GM18520 (cell line): ENCODE measurements around the gene ARSI.

Experiments
- ATAC-seq: cut with Tn5 transposase; IDR thresholded peaks from one replicate; pipeline ENCODE4 v1.9.1; 2021; ENCODE audit not compliant: unreplicated experiment

ARSI gene

GRCh38 chr5:150271296-150271692 lies 31.4 kb downstream of the ARSI start:
- no peak for ATAC-seq

- ATAC-seq, result no peak
These were observed 32.0 kb downstream of the ARSI start for GRCh38 chr5:150270541-150271295.

- ATAC-seq, result no peak
These were observed 35.8 kb downstream of the ARSI start for GRCh38 chr5:150266871-150267291.

GRCh38 chr5:150265870-150266383 lies 36.8 kb downstream of the ARSI start:
- ATAC-seq, result no peak

GRCh38 chr5:150264667-150265603 lies 37.8 kb downstream of the ARSI start:
- no peak for ATAC-seq

- no peak for ATAC-seq
These were observed 38.7 kb downstream of the ARSI start for GRCh38 chr5:150263801-150264621.

GRCh38 chr5:150263375-150263775 lies 39.3 kb downstream of the ARSI start:
- ATAC-seq, result no peak

- no peak for ATAC-seq
These were observed 40.2 kb downstream of the ARSI start for GRCh38 chr5:150262502-150262901.

GRCh38 chr5:150261231-150261630 lies 41.5 kb downstream of the ARSI start:
- ATAC-seq, result no peak

GRCh38 chr5:150258130-150258529 lies 44.6 kb downstream of the ARSI start:
- no peak for ATAC-seq

GRCh38 chr5:150257424-150257823 lies 45.3 kb downstream of the ARSI start:
- ATAC-seq, result no peak

- ATAC-seq, result no peak
These were observed 46.2 kb downstream of the ARSI start for GRCh38 chr5:150256410-150257064.

GRCh38 chr5:150255659-150256409 lies 46.9 kb downstream of the ARSI start:
- ATAC-seq, result no peak

- no peak for ATAC-seq
These were observed 47.9 kb downstream of the ARSI start for GRCh38 chr5:150254774-150255173.

- ATAC-seq, result no peak
These were observed 48.3 kb downstream of the ARSI start for GRCh38 chr5:150254363-150254762.

- no peak for ATAC-seq
These were observed 49.1 kb downstream of the ARSI start for GRCh38 chr5:150253416-150254208.

- ATAC-seq, result no peak
These were observed 50.2 kb downstream of the ARSI start for GRCh38 chr5:150252489-150252888.

- no peak for ATAC-seq
These were observed 51.2 kb downstream of the ARSI start for GRCh38 chr5:150251504-150251903.

- ATAC-seq, result no peak
These were observed 53.0 kb downstream of the ARSI start for GRCh38 chr5:150249744-150250143.
